ENCODE measurements around the gene TMEM151B. TPM values are rescaled to one million over a fixed set of nuclear protein-coding genes. Genes with fewer than 3 reads are reported as not detected.
A peak's percentile ranks its signal among the peaks of the same experiment; 100 is the strongest.

TMEM151B gene
- total RNA-seq, 2 donors from 2014 or later, result 0.22 to 0.51 TPM

GRCh38 chr6:44245912-44246662, 24.2 kb upstream of the TMEM151B start:
- peak; percentile 100 for DNase-seq
- H3K4me1 ChIP-seq (ENCODE audit: control insufficient read depth, insufficient read depth, low read length), result no peaks in the 10 kb centered on the region
- peaks cover 33% of the 10 kb centered on the region for H3K36me3 ChIP-seq (ENCODE audit: control insufficient read depth, insufficient read depth, low read length)
- no peaks in the 10 kb centered on the region for H3K27me3 ChIP-seq (ENCODE audit: control insufficient read depth, insufficient read depth, low read length, poor library complexity, severe bottlenecking)
- peak; percentile 63 for TF ChIP-seq CTCF (conservative IDR thresholded peaks at IDR 0.05)
- H3K4me3 ChIP-seq (ENCODE audit: low read length), result peak overlapping the region; percentile 100
- Mint-ChIP-seq H3K36me3 (ENCODE audit: low read depth) (peaks cover 37% of the 10 kb centered on the region), H3K4me1 (peaks cover 28% of the 10 kb centered on the region), H3K4me3 (peak overlapping the region; percentile 98), H3K9me3 (peaks cover 2% of the 10 kb centered on the region), H3K27ac (peak overlapping the region; percentile 99), H3K27me3 (ENCODE audit: insufficient read depth) (no peaks in the 10 kb centered on the region)
- peak overlapping the region; percentile 91 for H3K27ac ChIP-seq (ENCODE audit: low read depth, low read length)
- peak overlapping the region; percentile 100 for H3K9ac ChIP-seq (ENCODE audit: extremely low read depth, low read length, poor library complexity, severe bottlenecking)
- no peaks in the 10 kb centered on the region for H3K9me3 ChIP-seq (ENCODE audit: control insufficient read depth, low read length)
- 4 to 8% methylated on average over 26 to 62 of the region's 62 CpGs for WGBS, 2 experiments (ENCODE audit: insufficient coverage in 1 of 2, insufficient read length in 1 of 2)

- H3K36me3 Mint-ChIP-seq (ENCODE audit: low read depth), result peaks cover 44% of the 10 kb centered on the region
- H3K4me1 ChIP-seq (ENCODE audit: control insufficient read depth, insufficient read depth, low read length), result no peaks in the 10 kb centered on the region
- no peaks in the 10 kb centered on the region for H3K9me3 ChIP-seq (ENCODE audit: control insufficient read depth, low read length)
- no peaks in the 10 kb centered on the region for H3K27me3 ChIP-seq (ENCODE audit: control insufficient read depth, insufficient read depth, low read length, poor library complexity, severe bottlenecking)
- no peaks in the 10 kb centered on the region for H3K27me3 Mint-ChIP-seq (ENCODE audit: insufficient read depth)
- H3K4me3 ChIP-seq (ENCODE audit: low read length), result peak within 1 kb of the TSS; percentile 100
- H3K9ac ChIP-seq (ENCODE audit: extremely low read depth, low read length, poor library complexity, severe bottlenecking), result peak within 1 kb of the TSS; percentile 100
- peaks cover 30% of the 10 kb centered on the region for H3K4me1 Mint-ChIP-seq
- no peak for TF ChIP-seq CTCF (conservative IDR thresholded peaks at IDR 0.05)
- H3K9me3 Mint-ChIP-seq, result peaks cover 2% of the 10 kb centered on the region
- peaks cover 40% of the 10 kb centered on the region for H3K36me3 ChIP-seq (ENCODE audit: control insufficient read depth, insufficient read depth, low read length)
- DNase-seq, result peak; percentile 98
- peak within 1 kb of the TSS; percentile 98 for H3K4me3 Mint-ChIP-seq
- WGBS, 2 experiments (ENCODE audit: insufficient coverage in 1 of 2, insufficient read length in 1 of 2), result 0% methylated on average over 22 to 34 of the region's 34 CpGs
- H3K27ac Mint-ChIP-seq, result peak within 1 kb of the TSS; percentile 99
- H3K27ac ChIP-seq (ENCODE audit: low read depth, low read length), result peak within 1 kb of the TSS; percentile 95
Observed at GRCh38 chr6:44246663-44247337, 23.4 kb upstream of the TMEM151B start, which contains the start of gene HSP90AB1. Gene HSP90AB1 (plus strand): TSS chr6:44247101. CDS start chr6:44248630, 1,529 bp downstream.

- H3K4me3 ChIP-seq (ENCODE audit: low read length), result peak overlapping the region; percentile 100
- no peaks in the 10 kb centered on the region for H3K27me3 Mint-ChIP-seq (ENCODE audit: insufficient read depth)
- peak overlapping the region; percentile 99 for H3K27ac Mint-ChIP-seq
- peaks cover 32% of the 10 kb centered on the region for H3K4me1 Mint-ChIP-seq
- peak; percentile 70 for DNase-seq
- peaks cover 2% of the 10 kb centered on the region for H3K9me3 Mint-ChIP-seq
- no peaks in the 10 kb centered on the region for H3K4me1 ChIP-seq (ENCODE audit: control insufficient read depth, insufficient read depth, low read length)
- peaks cover 52% of the 10 kb centered on the region for H3K36me3 Mint-ChIP-seq (ENCODE audit: low read depth)
- peaks cover 47% of the 10 kb centered on the region for H3K36me3 ChIP-seq (ENCODE audit: control insufficient read depth, insufficient read depth, low read length)
- peak overlapping the region; percentile 100 for H3K9ac ChIP-seq (ENCODE audit: extremely low read depth, low read length, poor library complexity, severe bottlenecking)
- 0% methylated on average over 23 to 52 of the region's 52 CpGs for WGBS, 2 experiments (ENCODE audit: insufficient coverage in 1 of 2, insufficient read length in 1 of 2)
- no peak for TF ChIP-seq CTCF (conservative IDR thresholded peaks at IDR 0.05)
- H3K27ac ChIP-seq (ENCODE audit: low read depth, low read length), result peak overlapping the region; percentile 95
- H3K4me3 Mint-ChIP-seq, result peak overlapping the region; percentile 98
- no peaks in the 10 kb centered on the region for H3K27me3 ChIP-seq (ENCODE audit: control insufficient read depth, insufficient read depth, low read length, poor library complexity, severe bottlenecking)
- H3K9me3 ChIP-seq (ENCODE audit: control insufficient read depth, low read length), result no peaks in the 10 kb centered on the region
Observed at GRCh38 chr6:44247338-44248302, 22.6 kb upstream of the TMEM151B start.
